Heart right ventricle (tissue), 16 donors: ENCODE data around the gene BRK1. TPM values are rescaled to one million over a fixed set of nuclear protein-coding genes. Genes with fewer than 3 reads are reported as not detected.
"Not testable (repeated sequence)": the region's sequence is repeated elsewhere in the genome, so short reads cannot be mapped to it uniquely, and the experiment has no call there.

Experiments
- ATAC-seq, 8 donors: fragments of 200-7000 bp; cut with Tn5 transposase; one replicate each; pipeline ENCODE4 v1.9.1; 2020; ENCODE audit warnings: mild to moderate bottlenecking in 8 of 8, moderate library complexity in 8 of 8, moderate number of reproducible peaks in 1 of 8
- DNase-seq, 2 donors: peaks; one replicate each; pipeline ENCODE4 v3.0.0-alpha.2; 2020
- H3K27ac ChIP-seq, 10 donors: fragments of 200-600 bp; sonication (generic) in 2 of 10; one replicate each; pipeline versions ENCODE4 v1.5.0 to v1.8.0; 2020 to 2022; ENCODE audit warnings: mild to moderate bottlenecking in 3 of 10
- H3K27me3 ChIP-seq, 7 donors: fragments of 200-600 bp; one replicate each; pipeline ENCODE4 v1.8.0; 2021 to 2022; ENCODE audit warnings: mild to moderate bottlenecking in 2 of 7
- H3K36me3 ChIP-seq, 9 donors: fragments of 200-600 bp; sonication (generic) in 1 of 9; one replicate each; pipeline versions ENCODE4 v1.5.0 to v1.8.0; 2020 to 2022; ENCODE audit warnings: mild to moderate bottlenecking in 2 of 9
- H3K4me1 ChIP-seq, 9 donors: fragments of 200-600 bp; sonication (generic) in 1 of 9; one replicate each; pipeline versions ENCODE4 v1.5.0 to v1.8.0; 2020 to 2022; ENCODE audit warnings: mild to moderate bottlenecking in 4 of 9
- H3K4me3 ChIP-seq, 10 donors: fragments of 200-600 bp; sonication (generic) in 2 of 10; one replicate each; pipeline versions ENCODE4 v1.5.0 to v1.8.0; 2020 to 2022; ENCODE audit warnings: mild to moderate bottlenecking in 7 of 10, moderate library complexity in 2 of 10
- H3K9me3 ChIP-seq, 11 donors: fragments of 200-600 bp in 10 of 11; sonication (generic) in 2 of 11; one replicate each; pipeline versions ENCODE4 v1.5.0 to v1.8.0; 2013 to 2022; ENCODE audit warnings: mild to moderate bottlenecking in 2 of 11, control low read depth in 1 of 11, moderate library complexity in 1 of 11
- CTCF ChIP-seq, 9 donors: fragments of 200-600 bp; sonication (generic) in 2 of 9; IDR thresholded peaks; one replicate each; pipeline versions ENCODE4 v1.5.0 to v1.8.0; 2021 to 2022; ENCODE audit warnings: antibody characterized with exemption in 9 of 9, mild to moderate bottlenecking in 5 of 9, moderate library complexity in 1 of 9
- WGBS, 2 donors: extraction: QIAGEN DNeasy Blood & Tissue Kit; methylation state at CpG; one replicate each; pipeline ENCODE4 v1.1.7; 2013; ENCODE audit warnings: inconsistent platforms in 1 of 2; 5-methylcytosine and 5-hydroxymethylcytosine counted together
- intact Hi-C, 10 donors: fragments of 100-400 bp; cut with DNase I; formaldehyde crosslinking; loops; one replicate each; pipeline versions ENCODE4 v1.11.1 to v1.14.2; 2022
- polyA plus RNA-seq, 2 donors: library from polyadenylated mRNA; stranded (reverse); fragments of 200-250 nt; gene quantifications; one replicate each; pipeline ENCODE4 v1.2.3, GENCODE V29; 2013
- total RNA-seq, 10 donors: library from RNA; stranded (reverse); fragmentation: NEBNext Ultra II Directional in 3 of 10; extraction: Animal tissue kit (Norgen Biotek cat#: 25700) in 3 of 10; gene quantifications; one replicate each; pipeline versions ENCODE4 v1.2.1 to v1.2.4, GENCODE V29; 2021 to 2023
- donor health status: Arrhythmogenic right ventricular cardiomyopathy.
- donor health status: ischemic (EF 13 %, LVEDD 7.1; RV severe dilation, severe dysfunction).
- donor health status: healthy with polysubstance abuse.
- donor health status: DM: no; HTN: yes; CAD: no.
- donor health status: DM: no; HTN: no; CAD: no.
- donor health status: ischemic (EF 25% LVEDD 6.9; RV normal size, moderate dysfunction).
- donor health status: ischemic (EF 25% LVEDD 5.7; RV mildly dilated, moderate dysfunction).
- donor health status: healthy.
- donor health status: DM: yes; HTN: yes; CAD: no.
- donor health status: Ischemic cardiomyopathy.
- donor health status: ischemic (EF 35%, LVEDD 5.7; RV mildly dilated, moderate dysfunction).
- donor health status: nonischemic (EF 11% LVEDD 7.7; RV severe dilation, severe dysfunction).
- donor health status: DM: yes; HTN: yes; CAD: no.
- donor health status: PGD.
- donor health status: ischemic (EF 29% LVEDD 5.4; RV normal size, mild dysfunction).
- donor health status: nonischemic (EF 23%, LVEDD 6.1; RV moderate dilation, normal function).

Gene BRK1
- total and polyA plus RNA-seq, 12 donors = 62.0 to 151 (median 94.8) TPM

GRCh38 chr3:10173095-10173925, 57.8 kb downstream of the BRK1 start:
- Histone ChIP-seq H3K27me3 (no peaks in the 10 kb centered on the region), H3K27ac (peak overlapping the region in 8 of 10 donors; percentile 19 to 89 (median 76)), H3K4me3 (no peak overlapping the region), H3K9me3 (peaks cover 0 to 11% (median 0%) of the 10 kb centered on the region in 11 donors), H3K4me1 (peaks cover 0 to 25% (median 0%) of the 10 kb centered on the region in 9 donors), H3K36me3 (peaks cover 0 to 13% (median 0%) of the 10 kb centered on the region in 9 donors)
- TF ChIP-seq CTCF (IDR thresholded peaks at IDR 0.05) = no peak
- 83 to 86% methylated on average over 10 of the region's 10 CpGs for WGBS, 2 donors
- ATAC-seq (peak in 1 of 8 donors; percentile 2), DNase-seq (no peak)
- intact Hi-C loops = no loop called here

- Histone ChIP-seq H3K27me3 (no peaks in the 10 kb centered on the region), H3K36me3 (peaks cover 0 to 19% (median 0%) of the 10 kb centered on the region in 9 donors), H3K9me3 (peaks cover 0 to 5% (median 0%) of the 10 kb centered on the region in 11 donors), H3K27ac (peak overlapping the region in 8 of 10 donors; percentile 19 to 89 (median 76)), H3K4me3 (no peak overlapping the region), H3K4me1 (peaks cover 0 to 25% (median 0%) of the 10 kb centered on the region in 9 donors)
- DNase-seq (peak; percentile 32 to 85), ATAC-seq (peak; percentile 91 to 97 (median 95))
- no peak for TF ChIP-seq CTCF (IDR thresholded peaks at IDR 0.05)
- WGBS, 2 donors = 21 to 45% methylated on average over 6 of the region's 6 CpGs
- intact Hi-C loops = no loop called here
Observed at GRCh38 chr3:10173926-10174435, 58.5 kb downstream of the BRK1 start.

- H3K9me3 ChIP-seq, intact Hi-C loops, H3K4me3 ChIP-seq, ATAC-seq, H3K27ac ChIP-seq, DNase-seq, H3K27me3 ChIP-seq: not testable (repeated sequence)
- 98 to 99% methylated on average over 7 of the region's 7 CpGs for WGBS, 2 donors
- Histone ChIP-seq H3K36me3 (peaks cover 0 to 28% (median 0%) of the 10 kb centered on the region in 9 donors), H3K4me1 (peaks cover 0 to 25% (median 0%) of the 10 kb centered on the region in 9 donors)
Observed at GRCh38 chr3:10175334-10175733, 59.9 kb downstream of the BRK1 start.

GRCh38 chr3:10176150-10176549, 60.7 kb downstream of the BRK1 start:
- H3K27me3 ChIP-seq, H3K9me3 ChIP-seq, H3K4me3 ChIP-seq, intact Hi-C loops, H3K27ac ChIP-seq, DNase-seq, ATAC-seq: not testable (repeated sequence)
- WGBS, 2 donors = 85 to 97% methylated on average over 4 of the region's 4 CpGs
- peaks cover 0 to 28% (median 0%) of the 10 kb centered on the region in 9 donors for H3K36me3 ChIP-seq
- peaks cover 0 to 25% (median 0%) of the 10 kb centered on the region in 9 donors for H3K4me1 ChIP-seq

Other genes with a start within 250 kb of the BRK1 start
- 10 to 100 TPM in 2 of 10 donors, 1 to 10 TPM in 5, under 1 TPM in 2, not detected in 1; 0.27 to 18.3 (median 4.4) TPM for gene CIDEC, start 235.4 kb upstream of the BRK1 start, total RNA-seq
- 10 to 100 TPM in 1 of 2 donors, 1 to 10 TPM in 1; 8.0 to 25.3 TPM for gene CIDEC, start 235.4 kb upstream of the BRK1 start, polyA plus RNA-seq
- 10 to 100 TPM; 13.8 to 25.0 (median 18.0) TPM for gene JAGN1, start 225.1 kb upstream of the BRK1 start, total RNA-seq
- gene JAGN1, start 225.1 kb upstream of the BRK1 start, polyA plus RNA-seq = 10 to 100 TPM; 23.2 to 69.3 TPM
- 1 to 10 TPM in 4 of 10 donors, under 1 TPM in 6; 0.16 to 2.3 (median 0.92) TPM for gene IL17RE, start 212.8 kb upstream of the BRK1 start, total RNA-seq
- gene IL17RE, start 212.8 kb upstream of the BRK1 start, polyA plus RNA-seq = 1 to 10 TPM; 1.3 to 1.6 TPM
- gene IL17RC, start 198.6 kb upstream of the BRK1 start, total RNA-seq = 10 to 100 TPM; 18.6 to 36.2 (median 27.9) TPM
- gene IL17RC, start 198.6 kb upstream of the BRK1 start, polyA plus RNA-seq = 10 to 100 TPM; 40.7 to 62.3 TPM
- gene CRELD1, start 181.8 kb upstream of the BRK1 start, total RNA-seq = 10 to 100 TPM; 49.5 to 76.5 (median 65.4) TPM
- gene CRELD1, start 181.8 kb upstream of the BRK1 start, polyA plus RNA-seq = 10 to 100 TPM; 58.0 to 92.1 TPM
- gene PRRT3, start 163.3 kb upstream of the BRK1 start, total RNA-seq = 1 to 10 TPM in 6 of 10 donors, under 1 TPM in 4; 0.45 to 2.0 (median 1.4) TPM
- gene PRRT3, start 163.3 kb upstream of the BRK1 start, polyA plus RNA-seq = under 1 TPM; 0.54 to 0.95 TPM
- gene EMC3, start 128.8 kb upstream of the BRK1 start, total RNA-seq = 100 to 1,000 TPM in 3 of 10 donors, 10 to 100 TPM in 7; 57.7 to 130 (median 77.0) TPM
- gene EMC3, start 128.8 kb upstream of the BRK1 start, polyA plus RNA-seq = 100 to 1,000 TPM in 1 of 2 donors, 10 to 100 TPM in 1; 26.3 to 160 TPM
- gene FANCD2, start 89.2 kb upstream of the BRK1 start, total RNA-seq = 1 to 10 TPM in 7 of 10 donors, under 1 TPM in 3; 0.55 to 3.2 (median 1.1) TPM
- 1 to 10 TPM in 1 of 2 donors, under 1 TPM in 1; 0.35 to 1.1 TPM for gene FANCD2, start 89.2 kb upstream of the BRK1 start, polyA plus RNA-seq
- gene FANCD2OS, start 7.4 kb upstream of the BRK1 start, total RNA-seq = not detected
- gene FANCD2OS, start 7.4 kb upstream of the BRK1 start, polyA plus RNA-seq = not detected
- gene VHL, start 26.1 kb downstream of the BRK1 start, total RNA-seq = 10 to 100 TPM; 10.3 to 19.3 (median 12.0) TPM
- gene VHL, start 26.1 kb downstream of the BRK1 start, polyA plus RNA-seq = 10 to 100 TPM in 1 of 2 donors, 1 to 10 TPM in 1; 9.4 to 18.4 TPM
- 1 to 10 TPM in 9 of 10 donors, under 1 TPM in 1; 0.92 to 3.6 (median 1.5) TPM for gene IRAK2, start 49.2 kb downstream of the BRK1 start, total RNA-seq
- under 1 TPM; 0.73 to 0.84 TPM for gene IRAK2, start 49.2 kb downstream of the BRK1 start, polyA plus RNA-seq
- 10 to 100 TPM; 14.7 to 19.6 (median 17.7) TPM for gene TATDN2, start 132.8 kb downstream of the BRK1 start, total RNA-seq
- gene TATDN2, start 132.8 kb downstream of the BRK1 start, polyA plus RNA-seq = 10 to 100 TPM in 1 of 2 donors, 1 to 10 TPM in 1; 9.6 to 16.1 TPM
- gene GHRL, start 177.3 kb downstream of the BRK1 start, total RNA-seq = 1 to 10 TPM in 1 of 10 donors, under 1 TPM in 6, not detected in 3; 0.32 to 1.0 (median 0.81) TPM
- under 1 TPM; 0.12 to 0.88 TPM for gene GHRL, start 177.3 kb downstream of the BRK1 start, polyA plus RNA-seq
- 10 to 100 TPM; 48.0 to 69.6 (median 52.4) TPM for gene SEC13, start 205.4 kb downstream of the BRK1 start, total RNA-seq
- gene SEC13, start 205.4 kb downstream of the BRK1 start, polyA plus RNA-seq = 100 to 1,000 TPM in 1 of 2 donors, 10 to 100 TPM in 1; 28.4 to 175 TPM